Fibroblast of lung (primary cell): Measurements from ENCODE around the gene HOXD9. TPM values are rescaled to one million over a fixed set of nuclear protein-coding genes. Genes with fewer than 3 reads are reported as not detected.

Experiments
- DNase-seq, 2 donors: peaks; one replicate each; pipeline versions ENCODE4 v3.0.0 to v3.0.0-alpha.2; 2010; ENCODE audit warnings: low read depth in 2 of 2
- H2AFZ ChIP-seq: 2 replicates; pipeline ENCODE4 v1.5.1; 2012; ENCODE audit warnings: low read length, control low read depth, inconsistent platforms
- H3K27ac ChIP-seq: 2 replicates; pipeline ENCODE4 v1.5.1; 2011; ENCODE audit warnings: low read length, control low read depth; ENCODE audit not compliant: insufficient read depth
- H3K27me3 ChIP-seq: 2 replicates; pipeline ENCODE4 v1.5.1; 2011; ENCODE audit warnings: mild to moderate bottlenecking, low read length; ENCODE audit not compliant: control insufficient read depth, insufficient read depth
- H3K36me3 ChIP-seq: 2 replicates; pipeline ENCODE4 v1.5.1; 2011; ENCODE audit warnings: low read length; ENCODE audit not compliant: control insufficient read depth, insufficient read depth
- H3K4me1 ChIP-seq: 2 replicates; pipeline ENCODE4 v1.5.1; 2011; ENCODE audit warnings: low read length; ENCODE audit not compliant: control insufficient read depth, insufficient read depth; ENCODE audit errors: extremely low read depth
- H3K4me2 ChIP-seq: 2 replicates; pipeline ENCODE4 v1.5.1; 2011; ENCODE audit warnings: low read length, control low read depth; ENCODE audit not compliant: insufficient read depth; ENCODE audit errors: extremely low read depth
- H3K4me3 ChIP-seq, 4 experiments: fragments of 200-600 bp in 1 of 4; sonication (generic) in 1 of 4; replicated peaks in 1 of 4; 2 replicates each; pipeline ENCODE4 v1.5.1; 2011 to 2016; ENCODE audit warnings: low read length in 4 of 4, low read depth in 3 of 4, mild to moderate bottlenecking in 3 of 4, control low read depth in 2 of 4, inconsistent platforms in 1 of 4, mixed read lengths in 1 of 4; ENCODE audit not compliant: insufficient read depth in 1 of 4; ENCODE audit errors: control extremely low read depth in 1 of 4
- H3K79me2 ChIP-seq: 2 replicates; pipeline ENCODE4 v1.5.1; 2012; ENCODE audit warnings: mild to moderate bottlenecking, low read length, inconsistent platforms; ENCODE audit not compliant: control insufficient read depth, insufficient read depth
- H3K9ac ChIP-seq: 2 replicates; pipeline ENCODE4 v1.5.1; 2011; ENCODE audit warnings: mild to moderate bottlenecking, low read length, control low read depth; ENCODE audit not compliant: insufficient read depth
- H3K9me3 ChIP-seq: 2 replicates; pipeline ENCODE4 v1.5.1; 2012; ENCODE audit warnings: low read depth, low read length; ENCODE audit not compliant: control insufficient read depth, insufficient read depth
- H4K20me1 ChIP-seq: 2 replicates; pipeline ENCODE4 v1.5.1; 2011; ENCODE audit warnings: low read length; ENCODE audit not compliant: control insufficient read depth, insufficient read depth; ENCODE audit errors: extremely low read depth
- EZH2 ChIP-seq: IDR thresholded peaks from 2 replicates; pipeline ENCODE4 v1.5.1; 2012; ENCODE audit warnings: low read length, control low read depth, mild to moderate bottlenecking; ENCODE audit errors: missing control alignments
- polyA plus RNA-seq, 2 donors: library from polyadenylated mRNA; depleted of rRNA in 1 of 2; stranded (reverse) in 1 of 2; unstranded in 1 of 2; fragments of >200 nt; gene quantifications; 2 replicates each; pipeline ENCODE4 v1.2.1, GENCODE V29; 2011 to 2012; ENCODE audit warnings: missing spikeins in 1 of 2
- total RNA-seq: library from RNA; depleted of rRNA; stranded (reverse); fragments of >200 nt; gene quantifications from 2 replicates; pipeline ENCODE4 v1.2.1, GENCODE V29; 2014
- TF ChIP-seq, protein P1 (sequence below), 2 donors: IDR thresholded peaks in 1 of 2; conservative IDR thresholded peaks in 1 of 2; 1 replicate in 1 of 2; 2 replicates in 1 of 2; pipeline ENCODE4 v1.5.1; 2011 to 2012; ENCODE audit warnings: low read length in 2 of 2, control low read depth in 1 of 2, inconsistent platforms in 1 of 2, low read depth in 1 of 2, mild to moderate bottlenecking in 1 of 2

HOXD9 gene
- total and polyA plus RNA-seq, 2 donors (not counting 1 experiment from before 2014, with no cell fraction given), result not detected

DNA sequence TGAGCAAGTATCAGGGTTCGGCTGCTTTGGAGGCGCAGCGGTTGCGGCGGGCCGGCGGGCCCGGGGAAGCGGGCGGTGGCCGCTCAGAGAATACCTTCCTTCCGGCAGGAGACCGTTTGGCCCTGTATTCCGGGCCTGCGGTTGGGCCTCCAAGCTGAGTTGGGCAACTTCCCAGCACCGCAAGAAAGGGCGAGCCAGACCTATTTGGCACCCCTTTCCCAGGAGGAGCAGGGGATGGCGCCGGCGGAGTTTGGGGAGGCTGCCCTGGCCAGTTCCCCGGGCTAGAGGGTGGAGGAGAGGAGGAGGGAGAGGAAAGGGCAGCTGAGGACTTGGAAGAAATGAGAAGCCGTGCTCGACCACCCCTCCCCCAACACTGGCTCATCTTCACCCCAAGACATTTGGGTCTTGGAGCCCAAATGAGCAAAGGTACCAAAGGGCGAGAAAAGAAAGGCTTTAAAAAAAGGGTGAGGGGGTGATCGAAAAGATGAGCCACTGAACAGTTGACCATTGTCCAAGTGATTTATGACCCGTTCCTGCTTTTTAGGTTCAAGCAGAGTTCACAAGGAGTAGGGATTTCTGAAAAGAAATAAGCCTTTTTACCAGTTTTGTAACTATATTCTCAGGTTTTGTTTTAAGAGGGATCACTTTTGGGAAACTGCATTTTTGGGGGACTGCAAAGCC is 43.0 kb downstream of the HOXD9 start:
- Histone ChIP-seq H3K79me2 (no peaks in the 10 kb centered on the region), H3K4me3 (no peak overlapping the region), H3K9me3 (no peaks in the 10 kb centered on the region), H3K9ac (no peak overlapping the region), H3K27ac (no peak overlapping the region), H3K4me2 (no peak overlapping the region), H3K36me3 (no peaks in the 10 kb centered on the region), H4K20me1 (no peaks in the 10 kb centered on the region), H2AFZ (no peak overlapping the region), H3K27me3 (peaks cover 55% of the 10 kb centered on the region), H3K4me1 (no peaks in the 10 kb centered on the region)
- peak in 1 of 2 donors; percentile 81 for DNase-seq
- TF ChIP-seq EZH2, result no peak
- TF ChIP-seq, protein P1, sequence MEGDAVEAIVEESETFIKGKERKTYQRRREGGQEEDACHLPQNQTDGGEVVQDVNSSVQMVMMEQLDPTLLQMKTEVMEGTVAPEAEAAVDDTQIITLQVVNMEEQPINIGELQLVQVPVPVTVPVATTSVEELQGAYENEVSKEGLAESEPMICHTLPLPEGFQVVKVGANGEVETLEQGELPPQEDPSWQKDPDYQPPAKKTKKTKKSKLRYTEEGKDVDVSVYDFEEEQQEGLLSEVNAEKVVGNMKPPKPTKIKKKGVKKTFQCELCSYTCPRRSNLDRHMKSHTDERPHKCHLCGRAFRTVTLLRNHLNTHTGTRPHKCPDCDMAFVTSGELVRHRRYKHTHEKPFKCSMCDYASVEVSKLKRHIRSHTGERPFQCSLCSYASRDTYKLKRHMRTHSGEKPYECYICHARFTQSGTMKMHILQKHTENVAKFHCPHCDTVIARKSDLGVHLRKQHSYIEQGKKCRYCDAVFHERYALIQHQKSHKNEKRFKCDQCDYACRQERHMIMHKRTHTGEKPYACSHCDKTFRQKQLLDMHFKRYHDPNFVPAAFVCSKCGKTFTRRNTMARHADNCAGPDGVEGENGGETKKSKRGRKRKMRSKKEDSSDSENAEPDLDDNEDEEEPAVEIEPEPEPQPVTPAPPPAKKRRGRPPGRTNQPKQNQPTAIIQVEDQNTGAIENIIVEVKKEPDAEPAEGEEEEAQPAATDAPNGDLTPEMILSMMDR (conservative IDR thresholded peaks at IDR 0.05 in 1 of 2, IDR thresholded peaks at IDR 0.05 in 1 of 2; ENCODE audit: low read depth in 1 of 2, low read length in 2 of 2), result no peak

DNA sequence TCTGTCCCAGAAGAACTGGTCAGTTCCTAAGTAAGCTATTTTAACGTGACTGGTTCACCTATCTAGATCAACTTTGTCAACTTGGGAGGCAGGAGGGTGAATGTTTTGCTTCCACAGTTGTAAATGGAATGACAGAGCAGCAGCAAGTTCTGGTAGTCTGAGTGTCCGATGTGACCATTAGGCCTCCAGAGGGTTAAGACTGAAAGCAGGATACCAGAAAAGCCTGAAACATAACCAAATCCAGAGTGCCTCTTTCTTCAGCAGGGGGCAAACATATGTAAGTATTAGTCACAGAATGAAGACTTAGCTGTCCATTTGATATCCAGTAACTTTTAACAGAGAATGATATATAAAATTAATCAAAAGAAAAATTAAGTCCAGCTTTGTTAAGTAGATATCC is 43.8 kb downstream of the HOXD9 start:
- H3K9me3 ChIP-seq, result no peaks in the 10 kb centered on the region
- no peaks in the 10 kb centered on the region for H3K4me1 ChIP-seq
- peak in 1 of 2 donors; percentile 52 for DNase-seq
- H3K79me2 ChIP-seq, result no peaks in the 10 kb centered on the region
- H3K36me3 ChIP-seq, result no peaks in the 10 kb centered on the region
- no peaks in the 10 kb centered on the region for H4K20me1 ChIP-seq
- no peak overlapping the region for H3K4me2 ChIP-seq
- no peak overlapping the region for H3K4me3 ChIP-seq
- TF ChIP-seq, protein P1 (conservative IDR thresholded peaks at IDR 0.05 in 1 of 2, IDR thresholded peaks at IDR 0.05 in 1 of 2; ENCODE audit: low read depth in 1 of 2, low read length in 2 of 2), result no peak
- TF ChIP-seq EZH2, result no peak
- H2AFZ ChIP-seq, result no peak overlapping the region
- H3K9ac ChIP-seq, result no peak overlapping the region
- H3K27me3 ChIP-seq, result peaks cover 56% of the 10 kb centered on the region
- H3K27ac ChIP-seq, result no peak overlapping the region

DNA sequence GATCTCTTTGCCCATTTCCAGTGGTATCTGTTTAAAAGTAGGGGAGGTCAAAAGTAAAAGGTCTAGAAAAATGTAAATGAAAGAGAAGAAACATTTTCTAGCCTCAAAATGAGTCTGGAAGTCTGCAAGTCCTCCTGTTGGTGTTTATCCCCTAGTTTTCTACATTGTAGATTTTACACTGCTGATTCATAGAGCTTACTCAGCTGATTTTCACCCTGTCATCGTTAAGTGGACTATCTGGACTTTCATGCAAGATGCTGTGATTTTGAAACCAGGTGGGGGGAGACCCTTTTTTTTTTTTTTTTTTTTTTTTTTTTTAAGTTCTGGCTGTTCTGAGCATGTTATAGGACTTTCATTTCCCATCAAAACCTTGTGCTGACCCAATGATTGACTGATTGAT is 44.9 kb downstream of the HOXD9 start:
- H4K20me1 ChIP-seq, result no peaks in the 10 kb centered on the region
- H3K4me3 ChIP-seq, result no peak overlapping the region
- no peaks in the 10 kb centered on the region for H3K36me3 ChIP-seq
- H2AFZ ChIP-seq, result no peak overlapping the region
- no peaks in the 10 kb centered on the region for H3K9me3 ChIP-seq
- H3K4me1 ChIP-seq, result no peaks in the 10 kb centered on the region
- TF ChIP-seq, protein P1 (conservative IDR thresholded peaks at IDR 0.05 in 1 of 2, IDR thresholded peaks at IDR 0.05 in 1 of 2; ENCODE audit: low read depth in 1 of 2, low read length in 2 of 2), result no peak
- no peak for TF ChIP-seq EZH2
- H3K4me2 ChIP-seq, result no peak overlapping the region
- DNase-seq, result peak in 1 of 2 donors; percentile 60
- H3K9ac ChIP-seq, result no peak overlapping the region
- H3K27ac ChIP-seq, result no peak overlapping the region
- H3K27me3 ChIP-seq, result peaks cover 52% of the 10 kb centered on the region
- no peaks in the 10 kb centered on the region for H3K79me2 ChIP-seq
